Astrocyte of the spinal cord (primary cell): ENCODE results near the gene GRIP2.
A peak's percentile ranks its signal among the peaks of the same experiment; 100 is the strongest.

Experiments
- DNase-seq: peaks from one replicate; pipeline ENCODE4 v3.0.0; 2011; ENCODE audit warnings: low read depth, low spot score
- H3K4me3 ChIP-seq: 2 replicates; pipeline ENCODE4 v1.5.1; 2011; ENCODE audit warnings: low read depth, mild to moderate bottlenecking, low read length, moderate library complexity
- CTCF ChIP-seq: IDR thresholded peaks from 2 replicates; pipeline ENCODE4 v1.5.1; 2012; ENCODE audit warnings: low read depth, mild to moderate bottlenecking, low read length, inconsistent platforms
- in situ Hi-C: cut with HindIII; loops from 2 replicates; pipeline ENCODE4 v1.10.0; 2017; ENCODE audit warnings: low sequenced_read_pairs

GRIP2 gene

GRCh38 chr3:14473411-14473891, 66.7 kb downstream of the GRIP2 start:
- no peak overlapping the region for H3K4me3 ChIP-seq
- in situ Hi-C loops: no loop called here
- TF ChIP-seq CTCF: no peak
- DNase-seq: no peak

DNA sequence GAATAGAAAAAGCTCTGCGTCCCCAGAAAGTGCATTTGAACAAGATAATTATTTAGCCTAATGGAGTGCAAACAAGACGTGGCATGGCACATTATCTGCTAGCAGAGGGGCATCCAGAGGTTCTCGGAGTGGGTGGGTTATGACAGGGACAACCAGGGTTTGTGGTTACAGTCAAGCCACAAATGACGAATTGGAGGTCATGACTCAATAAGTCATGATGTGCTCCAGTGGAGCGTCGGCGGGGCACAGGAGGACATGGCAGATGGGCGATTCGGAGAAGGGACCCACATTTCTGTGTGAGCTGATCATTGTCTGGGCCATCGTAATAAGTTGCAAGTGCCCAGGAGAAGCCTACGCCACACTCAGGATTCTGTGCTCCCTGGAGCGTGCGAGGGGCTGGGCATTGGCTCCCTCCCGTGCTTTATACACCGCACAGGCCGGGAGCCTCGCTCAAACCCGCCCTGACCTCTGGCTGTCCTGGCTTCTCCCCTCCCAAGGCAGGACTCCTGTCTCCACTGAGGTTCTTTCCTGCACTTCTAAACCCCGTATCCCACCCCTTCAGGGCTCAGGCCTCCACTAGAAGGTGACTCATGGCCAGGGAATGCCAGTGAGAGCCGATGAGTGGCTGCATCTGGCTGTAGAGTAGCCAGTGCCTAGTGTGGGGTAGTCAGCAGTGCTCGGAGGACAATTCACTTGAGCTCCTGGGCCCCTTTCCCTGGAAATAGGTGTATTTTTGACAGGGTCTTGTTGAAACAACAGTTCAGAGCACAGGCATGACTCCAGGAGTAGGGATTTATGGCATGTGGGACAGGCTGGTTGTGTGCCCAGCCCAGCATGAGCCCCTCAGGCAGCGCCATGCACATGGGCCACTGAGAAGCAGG, 67.4 kb downstream of the GRIP2 start:
- in situ Hi-C loops: no loop called here
- peak; percentile 90 for DNase-seq
- H3K4me3 ChIP-seq: no peak overlapping the region
- no peak for TF ChIP-seq CTCF

GRCh38 chr3:14471690-14472089, 68.5 kb downstream of the GRIP2 start:
- in situ Hi-C loops: no loop called here
- H3K4me3 ChIP-seq: no peak overlapping the region
- TF ChIP-seq CTCF: no peak
- DNase-seq: no peak

- TF ChIP-seq CTCF: no peak
- in situ Hi-C loops: no loop called here
- H3K4me3 ChIP-seq: no peak overlapping the region
- no peak for DNase-seq
Measured at GRCh38 chr3:14471016-14471415, 69.1 kb downstream of the GRIP2 start.

- no peak for DNase-seq
- no peak for TF ChIP-seq CTCF
- in situ Hi-C loops: no loop called here
- no peak overlapping the region for H3K4me3 ChIP-seq
Measured at GRCh38 chr3:14470461-14470860, 69.7 kb downstream of the GRIP2 start.

DNA sequence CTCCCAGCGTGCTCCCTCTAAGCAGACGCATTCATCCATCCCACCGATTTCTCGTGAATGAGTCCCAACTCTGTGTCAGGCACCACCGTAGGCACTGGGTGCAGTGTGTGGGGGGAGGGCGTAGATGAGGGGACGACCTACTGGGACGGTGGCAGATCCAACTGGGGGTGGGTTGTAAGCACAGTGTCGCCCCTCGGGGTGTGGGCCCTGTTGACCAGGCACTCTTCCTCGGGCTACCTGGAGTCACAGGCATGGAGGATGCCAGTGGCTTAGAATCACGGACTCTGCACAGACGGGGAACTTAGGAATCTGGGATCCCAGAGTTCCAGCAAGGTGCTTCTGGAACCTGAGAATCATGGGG, 71.5 kb downstream of the GRIP2 start:
- no peak overlapping the region for H3K4me3 ChIP-seq
- TF ChIP-seq CTCF: no peak
- no peak for DNase-seq
- in situ Hi-C loops: no loop called here
